Astrocyte of the cerebellum (primary cell): ENCODE results near the gene NF2.

Experiments used
- DNase-seq: peaks from one replicate; pipeline ENCODE4 v3.0.0-alpha.2; 2011; ENCODE audit warnings: low read depth
- H3K4me3 ChIP-seq: 2 replicates; pipeline ENCODE4 v1.5.1; 2011; ENCODE audit warnings: mild to moderate bottlenecking, low read depth, low read length, moderate library complexity
- in situ Hi-C: cut with HindIII; loops from 2 replicates; pipeline ENCODE4 v1.10.0; 2017; ENCODE audit warnings: low sequenced_read_pairs
- TF ChIP-seq, protein P1 (sequence below): IDR thresholded peaks from 2 replicates; pipeline ENCODE4 v1.5.1; 2012; ENCODE audit warnings: low read length, low read depth, moderate library complexity, mild to moderate bottlenecking; ENCODE audit errors: missing control alignments

NF2 gene

DNA sequence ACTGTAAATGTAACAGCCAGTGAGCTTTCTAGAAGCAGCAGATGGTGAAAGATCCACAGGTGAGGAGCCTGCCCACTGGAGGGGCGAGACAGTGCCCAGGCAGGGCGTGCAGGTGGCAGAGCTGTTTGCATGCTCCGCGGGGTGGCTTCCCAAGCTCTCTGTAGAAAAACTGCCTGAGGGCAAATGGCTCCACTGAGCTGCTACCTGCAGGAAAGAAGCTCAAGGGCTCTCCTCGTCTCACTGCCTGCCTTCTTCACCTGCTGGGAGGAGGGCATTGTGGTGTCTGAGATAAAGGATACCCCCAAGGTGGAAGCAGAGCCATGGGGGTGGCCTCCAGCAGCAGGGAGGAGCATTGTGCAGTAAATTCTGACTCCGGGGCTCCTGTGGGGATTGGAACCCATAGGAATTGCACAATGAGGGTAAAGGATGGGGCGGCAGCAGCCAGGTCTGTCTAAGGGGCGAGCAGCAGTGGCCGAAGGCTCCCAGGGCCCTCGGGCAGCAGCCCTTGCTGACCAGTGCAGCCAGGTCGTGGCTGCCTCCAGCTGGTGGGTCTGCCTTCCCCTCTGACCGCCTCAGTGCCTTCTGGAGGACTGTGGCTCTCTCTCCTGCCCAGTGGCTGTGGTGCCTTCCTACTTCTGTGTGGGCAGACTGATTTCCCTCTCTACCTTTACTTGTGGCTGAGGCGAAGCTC, 88.3 kb downstream of the NF2 start:
- H3K4me3 ChIP-seq, result no peak overlapping the region
- TF ChIP-seq, protein P1, sequence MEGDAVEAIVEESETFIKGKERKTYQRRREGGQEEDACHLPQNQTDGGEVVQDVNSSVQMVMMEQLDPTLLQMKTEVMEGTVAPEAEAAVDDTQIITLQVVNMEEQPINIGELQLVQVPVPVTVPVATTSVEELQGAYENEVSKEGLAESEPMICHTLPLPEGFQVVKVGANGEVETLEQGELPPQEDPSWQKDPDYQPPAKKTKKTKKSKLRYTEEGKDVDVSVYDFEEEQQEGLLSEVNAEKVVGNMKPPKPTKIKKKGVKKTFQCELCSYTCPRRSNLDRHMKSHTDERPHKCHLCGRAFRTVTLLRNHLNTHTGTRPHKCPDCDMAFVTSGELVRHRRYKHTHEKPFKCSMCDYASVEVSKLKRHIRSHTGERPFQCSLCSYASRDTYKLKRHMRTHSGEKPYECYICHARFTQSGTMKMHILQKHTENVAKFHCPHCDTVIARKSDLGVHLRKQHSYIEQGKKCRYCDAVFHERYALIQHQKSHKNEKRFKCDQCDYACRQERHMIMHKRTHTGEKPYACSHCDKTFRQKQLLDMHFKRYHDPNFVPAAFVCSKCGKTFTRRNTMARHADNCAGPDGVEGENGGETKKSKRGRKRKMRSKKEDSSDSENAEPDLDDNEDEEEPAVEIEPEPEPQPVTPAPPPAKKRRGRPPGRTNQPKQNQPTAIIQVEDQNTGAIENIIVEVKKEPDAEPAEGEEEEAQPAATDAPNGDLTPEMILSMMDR, result no peak
- DNase-seq, result no peak
- in situ Hi-C loops, result no loop called here

DNA sequence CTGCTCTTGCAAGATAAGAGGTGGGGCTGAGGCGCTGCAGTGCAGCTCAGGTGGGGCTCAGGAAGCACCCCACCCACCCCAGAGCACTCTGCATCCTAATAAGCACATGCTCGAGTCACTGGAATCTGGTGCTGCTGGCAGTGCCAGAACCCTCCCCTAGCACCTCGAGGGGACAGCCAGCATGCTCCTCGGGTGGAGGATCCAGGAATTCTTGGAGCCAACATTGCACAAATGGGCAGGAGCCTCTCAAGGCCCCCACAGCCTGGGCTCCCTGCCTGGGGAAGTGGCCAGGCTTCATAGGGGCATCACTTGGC, 88.9 kb downstream of the NF2 start:
- TF ChIP-seq, protein P1, result no peak
- H3K4me3 ChIP-seq, result no peak overlapping the region
- no peak for DNase-seq
- in situ Hi-C loops, result no loop called here

DNA sequence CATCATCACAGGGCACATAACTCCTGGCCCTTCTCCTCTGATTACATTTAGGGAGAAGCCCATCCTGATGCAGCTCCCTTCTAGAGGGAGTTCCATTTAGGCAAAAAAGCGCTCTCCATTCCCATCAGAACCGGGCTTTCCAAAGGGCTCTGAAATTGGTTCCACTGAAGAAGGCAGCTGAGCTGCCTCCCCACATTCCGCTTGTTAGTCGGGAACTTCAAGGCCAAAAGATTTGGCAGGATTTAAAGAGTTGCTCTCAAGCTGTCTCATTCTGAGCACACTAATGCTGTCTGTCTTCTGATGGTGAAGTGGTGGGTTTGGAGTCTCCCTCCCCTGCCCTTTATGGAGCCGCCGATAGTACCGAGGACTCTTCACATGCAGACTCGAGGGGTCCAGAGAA, 89.7 kb downstream of the NF2 start:
- TF ChIP-seq, protein P1, result no peak
- in situ Hi-C loops, result no loop called here
- DNase-seq, result no peak
- no peak overlapping the region for H3K4me3 ChIP-seq

DNA sequence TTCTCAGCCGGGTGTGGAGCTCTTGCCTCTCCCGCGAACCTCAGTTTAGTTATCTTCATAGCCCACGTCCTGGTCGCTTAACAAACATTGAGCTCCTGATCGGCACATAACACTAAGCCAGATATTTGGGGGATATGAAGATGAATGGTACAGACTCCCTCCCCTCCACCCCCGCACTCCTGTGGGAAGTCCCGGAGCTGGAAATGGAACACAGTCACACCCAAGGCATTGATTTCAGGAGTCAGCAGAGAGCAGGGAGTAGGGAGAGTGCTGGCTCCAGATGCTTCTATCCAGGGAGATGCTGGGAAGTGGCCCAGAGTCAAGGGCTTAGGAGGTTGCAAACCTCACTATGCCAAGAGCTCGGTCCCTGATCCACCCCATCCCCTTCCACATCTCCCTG, 90.2 kb downstream of the NF2 start:
- in situ Hi-C loops, result no loop called here
- TF ChIP-seq, protein P1, result no peak
- DNase-seq, result no peak
- no peak overlapping the region for H3K4me3 ChIP-seq

DNA sequence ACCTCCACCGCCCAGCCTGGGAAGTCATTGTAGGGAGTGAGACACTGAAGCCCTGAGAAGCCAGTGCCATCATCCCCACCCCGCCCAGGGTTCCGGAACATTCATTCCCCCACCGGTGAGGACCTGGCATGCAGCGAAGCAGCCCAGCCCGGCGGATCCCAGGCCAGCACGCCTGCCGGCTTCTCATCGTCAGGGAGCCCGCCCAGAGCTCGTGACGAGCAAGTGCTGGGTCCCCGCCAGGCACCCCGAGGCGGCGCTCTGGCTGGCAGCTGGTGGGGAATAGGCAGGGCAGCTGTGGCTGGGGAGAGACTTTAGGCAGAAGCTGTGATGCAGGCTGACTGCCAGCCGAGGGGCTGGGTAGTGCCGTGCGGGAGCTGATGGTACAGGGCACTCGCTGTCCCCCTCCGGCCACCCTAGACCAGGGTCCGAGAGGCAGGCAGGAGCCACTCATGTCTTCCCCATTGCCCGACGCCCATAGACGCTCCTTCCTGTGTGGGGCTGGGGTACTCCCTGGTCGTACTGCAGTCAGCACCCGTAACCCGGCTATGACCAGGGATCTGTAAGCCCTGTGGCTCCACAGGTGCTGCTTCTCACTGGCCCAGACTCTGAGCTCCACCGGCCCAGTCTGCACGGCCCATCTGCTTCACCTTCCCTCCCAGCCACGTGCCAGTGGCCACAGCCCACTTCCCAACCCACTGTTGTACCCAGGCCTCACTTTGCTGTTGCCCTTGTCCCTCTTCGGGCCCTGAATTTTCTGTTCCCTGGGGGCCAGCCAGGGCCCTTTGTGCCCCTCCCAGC, 91.9 kb downstream of the NF2 start:
- in situ Hi-C loops, result no loop called here
- H3K4me3 ChIP-seq, result no peak overlapping the region
- no peak for DNase-seq
- TF ChIP-seq, protein P1, result no peak

DNA sequence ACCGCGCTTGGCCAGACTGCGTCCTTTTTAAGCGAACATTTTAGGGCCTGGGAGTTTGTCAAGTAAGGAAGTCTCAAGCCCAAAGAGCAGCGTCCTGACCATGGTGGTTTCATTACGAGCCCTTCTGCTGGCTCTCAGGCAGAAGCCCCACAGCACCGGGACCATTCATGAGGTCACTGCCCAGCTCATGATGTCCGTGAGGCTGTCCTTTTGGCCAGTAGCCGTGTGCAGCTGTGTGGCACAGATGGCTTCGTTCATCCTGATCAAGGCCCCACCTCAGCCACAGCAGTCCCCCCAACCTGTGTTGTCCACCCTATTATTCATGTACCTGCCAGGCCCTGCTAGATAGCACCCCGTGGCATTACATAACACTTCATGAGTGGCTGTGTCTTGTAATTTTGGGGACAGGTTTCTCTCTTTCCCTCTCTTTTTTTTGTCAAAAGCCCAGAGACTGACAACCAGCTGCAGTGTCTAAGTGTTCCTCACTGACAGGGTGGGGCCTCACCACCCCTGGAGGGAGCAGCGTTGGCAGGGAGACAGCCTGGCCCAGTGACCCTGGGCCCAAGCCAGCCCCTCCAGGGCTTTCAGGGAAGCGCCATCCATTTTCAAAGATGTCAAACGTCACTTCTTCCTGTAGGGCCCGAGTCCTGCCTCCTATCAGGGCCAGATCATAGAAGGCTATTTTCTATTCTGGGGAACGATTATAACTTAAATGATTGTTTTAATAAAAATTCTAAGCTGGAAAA, 94.6 kb downstream of the NF2 start:
- no peak overlapping the region for H3K4me3 ChIP-seq
- TF ChIP-seq, protein P1, result no peak
- in situ Hi-C loops, result no loop called here
- DNase-seq, result no peak
